ENCODE results near the gene ADAMTSL2. TPM values are rescaled to one million over a fixed set of nuclear protein-coding genes. Genes with fewer than 3 reads are reported as not detected.

ADAMTSL2 gene
- total RNA-seq, 1 donor from 2014 or later: 0.16 TPM

DNA sequence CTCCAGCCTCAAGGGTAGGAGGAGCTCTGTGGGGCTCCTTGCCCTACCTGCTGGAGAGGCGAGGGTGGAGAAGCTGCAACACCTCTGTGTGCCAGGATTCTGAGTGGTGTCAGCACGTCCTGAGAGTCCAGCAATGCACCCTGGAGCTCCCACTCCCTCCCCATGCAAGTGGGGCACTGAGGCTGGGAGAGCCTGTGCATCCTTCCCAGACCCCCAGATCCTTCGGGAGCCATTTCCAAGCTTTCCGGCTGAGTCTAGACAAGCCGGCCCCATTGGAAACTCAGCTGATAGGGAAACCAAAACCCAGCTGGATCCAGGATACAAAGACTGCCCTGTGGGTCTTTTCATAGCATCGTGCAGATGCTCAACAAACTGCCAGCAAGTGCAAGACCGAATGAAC lies 72.9 kb downstream of the ADAMTSL2 start:
- DNase-seq (ENCODE audit: low read depth, low spot score): no peak
- H3K27ac Mint-ChIP-seq (ENCODE audit: unreplicated experiment): no peak overlapping the region
- no peaks in the 10 kb centered on the region for H3K36me3 Mint-ChIP-seq (ENCODE audit: low read depth)
- H3K9me3 Mint-ChIP-seq: no peaks in the 10 kb centered on the region
- TF ChIP-seq, protein P1, sequence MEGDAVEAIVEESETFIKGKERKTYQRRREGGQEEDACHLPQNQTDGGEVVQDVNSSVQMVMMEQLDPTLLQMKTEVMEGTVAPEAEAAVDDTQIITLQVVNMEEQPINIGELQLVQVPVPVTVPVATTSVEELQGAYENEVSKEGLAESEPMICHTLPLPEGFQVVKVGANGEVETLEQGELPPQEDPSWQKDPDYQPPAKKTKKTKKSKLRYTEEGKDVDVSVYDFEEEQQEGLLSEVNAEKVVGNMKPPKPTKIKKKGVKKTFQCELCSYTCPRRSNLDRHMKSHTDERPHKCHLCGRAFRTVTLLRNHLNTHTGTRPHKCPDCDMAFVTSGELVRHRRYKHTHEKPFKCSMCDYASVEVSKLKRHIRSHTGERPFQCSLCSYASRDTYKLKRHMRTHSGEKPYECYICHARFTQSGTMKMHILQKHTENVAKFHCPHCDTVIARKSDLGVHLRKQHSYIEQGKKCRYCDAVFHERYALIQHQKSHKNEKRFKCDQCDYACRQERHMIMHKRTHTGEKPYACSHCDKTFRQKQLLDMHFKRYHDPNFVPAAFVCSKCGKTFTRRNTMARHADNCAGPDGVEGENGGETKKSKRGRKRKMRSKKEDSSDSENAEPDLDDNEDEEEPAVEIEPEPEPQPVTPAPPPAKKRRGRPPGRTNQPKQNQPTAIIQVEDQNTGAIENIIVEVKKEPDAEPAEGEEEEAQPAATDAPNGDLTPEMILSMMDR (conservative IDR thresholded peaks at IDR 0.05): no peak
- H3K4me3 Mint-ChIP-seq: no peak overlapping the region
- H3K4me1 Mint-ChIP-seq: no peaks in the 10 kb centered on the region
- peaks cover 79% of the 10 kb centered on the region for H3K27me3 Mint-ChIP-seq (ENCODE audit: low read depth)

DNA sequence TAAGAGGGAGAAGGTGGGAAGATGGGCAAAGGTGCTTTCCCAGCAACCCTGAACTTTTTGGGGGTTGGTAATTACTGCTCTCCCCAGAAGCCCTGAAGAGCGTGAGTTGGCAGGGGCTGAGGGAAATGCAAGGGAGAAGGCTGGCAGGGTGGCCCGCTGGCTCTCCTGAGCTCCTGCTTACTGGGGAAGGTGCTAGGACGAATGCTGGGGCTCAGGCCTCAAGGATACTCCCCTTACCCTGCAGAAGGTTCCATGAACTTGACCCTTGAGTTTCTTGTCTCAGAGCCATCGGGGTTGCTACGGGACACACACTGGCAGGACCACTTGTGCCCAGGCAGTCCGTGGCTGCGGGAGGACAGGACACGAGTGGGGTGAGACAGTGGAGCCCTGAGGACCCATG lies 73.5 kb downstream of the ADAMTSL2 start:
- no peaks in the 10 kb centered on the region for H3K4me1 Mint-ChIP-seq
- DNase-seq (ENCODE audit: low read depth, low spot score): no peak
- H3K4me3 Mint-ChIP-seq: no peak overlapping the region
- no peak overlapping the region for H3K27ac Mint-ChIP-seq (ENCODE audit: unreplicated experiment)
- TF ChIP-seq, protein P1 (conservative IDR thresholded peaks at IDR 0.05): no peak
- no peaks in the 10 kb centered on the region for H3K36me3 Mint-ChIP-seq (ENCODE audit: low read depth)
- H3K9me3 Mint-ChIP-seq: no peaks in the 10 kb centered on the region
- peaks cover 85% of the 10 kb centered on the region for H3K27me3 Mint-ChIP-seq (ENCODE audit: low read depth)

DNA sequence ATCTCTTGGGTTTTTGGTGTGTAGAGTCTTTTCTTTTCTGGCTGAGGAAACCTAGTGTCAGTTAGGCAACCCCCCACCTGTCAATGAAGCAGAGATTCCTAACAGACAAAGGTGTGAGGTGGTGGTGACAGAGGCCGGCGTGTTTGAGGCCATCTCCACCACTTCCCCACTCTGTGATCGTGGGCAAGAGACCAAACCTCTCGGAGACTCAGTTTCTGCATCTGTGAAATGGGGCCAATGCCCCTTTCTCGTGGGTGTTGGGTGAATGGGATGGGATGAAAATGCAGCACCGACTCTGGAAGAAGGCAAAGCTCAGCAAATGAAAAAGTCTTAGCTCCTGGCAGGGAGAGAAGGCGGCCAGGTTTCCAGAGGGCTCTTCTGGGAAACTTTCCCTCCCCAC lies 73.9 kb downstream of the ADAMTSL2 start:
- DNase-seq (ENCODE audit: low read depth, low spot score): no peak
- no peaks in the 10 kb centered on the region for H3K4me1 Mint-ChIP-seq
- peaks cover 85% of the 10 kb centered on the region for H3K27me3 Mint-ChIP-seq (ENCODE audit: low read depth)
- no peaks in the 10 kb centered on the region for H3K9me3 Mint-ChIP-seq
- TF ChIP-seq, protein P1 (conservative IDR thresholded peaks at IDR 0.05): no peak
- H3K27ac Mint-ChIP-seq (ENCODE audit: unreplicated experiment): no peak overlapping the region
- no peaks in the 10 kb centered on the region for H3K36me3 Mint-ChIP-seq (ENCODE audit: low read depth)
- no peak overlapping the region for H3K4me3 Mint-ChIP-seq

DNA sequence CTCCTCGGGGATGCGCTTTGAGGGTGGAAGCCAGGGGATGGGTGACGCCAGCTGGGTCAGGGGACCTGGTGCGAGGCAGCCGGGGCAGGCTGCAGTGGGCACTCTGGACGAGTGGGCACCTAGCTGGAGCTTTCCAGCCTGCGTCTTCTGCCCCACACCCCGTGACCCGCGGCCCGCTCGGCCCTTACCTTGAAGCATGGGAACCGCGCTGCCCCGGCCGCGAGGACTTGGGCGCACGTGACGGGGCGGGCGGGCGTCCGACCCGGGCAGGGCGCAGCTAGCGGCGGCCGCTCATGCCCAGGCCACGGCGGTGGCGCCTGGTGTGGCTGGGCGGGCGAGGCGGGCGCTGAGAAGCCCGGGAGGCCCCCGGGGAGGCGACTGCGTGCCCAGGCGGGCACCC lies 74.4 kb downstream of the ADAMTSL2 start:
- H3K27me3 Mint-ChIP-seq (ENCODE audit: low read depth): peaks cover 90% of the 10 kb centered on the region
- H3K36me3 Mint-ChIP-seq (ENCODE audit: low read depth): no peaks in the 10 kb centered on the region
- no peak overlapping the region for H3K4me3 Mint-ChIP-seq
- no peak overlapping the region for H3K27ac Mint-ChIP-seq (ENCODE audit: unreplicated experiment)
- no peaks in the 10 kb centered on the region for H3K9me3 Mint-ChIP-seq
- TF ChIP-seq, protein P1 (conservative IDR thresholded peaks at IDR 0.05): no peak
- no peak for DNase-seq (ENCODE audit: low read depth, low spot score)
- H3K4me1 Mint-ChIP-seq: no peaks in the 10 kb centered on the region

DNA sequence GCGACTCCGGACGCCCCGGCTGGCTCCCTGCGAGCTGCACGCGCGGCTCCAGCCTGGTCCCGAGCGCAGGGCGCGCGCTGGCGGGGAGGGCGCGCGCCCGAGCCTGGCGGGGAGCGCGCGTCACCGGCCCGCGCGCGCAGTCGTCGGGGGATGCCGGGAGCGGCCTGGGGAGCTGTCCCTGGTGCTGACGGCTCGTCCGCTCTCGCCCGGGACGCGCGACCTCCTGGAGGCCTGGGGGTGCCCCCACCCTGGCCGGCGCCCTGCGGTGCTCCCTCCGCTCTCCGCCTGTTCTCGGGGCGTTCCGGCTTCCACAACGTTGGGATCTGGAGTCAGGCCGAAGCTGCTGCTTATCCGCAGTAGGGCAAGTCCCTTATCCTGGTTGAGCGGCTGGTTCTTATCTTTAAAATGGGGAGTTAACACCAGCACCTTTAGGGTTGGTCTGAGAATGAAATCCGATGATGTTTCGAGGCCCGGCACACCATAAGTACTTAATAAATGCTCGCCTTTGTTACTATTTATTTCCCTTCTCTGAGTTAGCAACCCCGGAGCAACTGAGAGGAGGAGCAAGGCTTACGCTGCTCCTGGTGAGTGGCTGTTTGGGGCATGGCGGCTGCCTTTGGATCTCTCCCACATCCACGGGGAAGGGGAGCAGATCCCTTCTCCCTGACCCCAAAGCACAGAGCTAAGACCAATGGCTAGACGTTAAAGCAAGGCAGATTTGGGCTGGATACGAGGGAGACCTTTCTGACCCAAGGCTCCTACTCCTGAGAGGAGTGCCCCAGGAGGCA lies 75.0 kb downstream of the ADAMTSL2 start, which contains the start of gene FAM163B:
Gene FAM163B (minus strand): TSS at position 79 of the 788 bp plus-strand sequence. CDS start 29,166 bp downstream, outside the sequence.
- Mint-ChIP-seq H3K27ac (ENCODE audit: unreplicated experiment) (no peak within 1 kb of the TSS), H3K4me1 (no peaks in the 10 kb centered on the region), H3K27me3 (ENCODE audit: low read depth) (peaks cover 91% of the 10 kb centered on the region), H3K36me3 (ENCODE audit: low read depth) (no peaks in the 10 kb centered on the region), H3K9me3 (no peaks in the 10 kb centered on the region), H3K4me3 (no peak within 1 kb of the TSS)
- TF ChIP-seq, protein P1 (conservative IDR thresholded peaks at IDR 0.05): no peak
- peak; percentile 72 for DNase-seq (ENCODE audit: low read depth, low spot score)
